BLaER1 treated with 17β-estradiol and CSF1 and Interleukin-3, amounts not matched to agents 10 nM and 100 nM (cell line): ENCODE results near the gene ERICH6.

Experiments used
- H3K27ac ChIP-seq, 11 experiments: shearing (Covaris generic); formaldehyde crosslinking; 2 replicates each; pipeline ENCODE4 v1.8.1; 2022
- H3K27me3 ChIP-seq, 11 experiments: shearing (Covaris generic); formaldehyde crosslinking; 2 replicates each; pipeline ENCODE4 v1.8.1; 2022
- H3K36me3 ChIP-seq, 11 experiments: shearing (Covaris generic); formaldehyde crosslinking; 2 replicates each; pipeline ENCODE4 v1.8.1; 2022
- H3K4me1 ChIP-seq, 10 experiments: shearing (Covaris generic); formaldehyde crosslinking; 2 replicates each; pipeline ENCODE4 v1.8.1; 2022
- H3K4me2 ChIP-seq, 11 experiments: shearing (Covaris generic); formaldehyde crosslinking; 2 replicates each; pipeline ENCODE4 v1.8.1; 2022
- H3K4me3 ChIP-seq, 10 experiments: shearing (Covaris generic); formaldehyde crosslinking; 2 replicates each; pipeline ENCODE4 v1.8.1; 2022
- H3K9ac ChIP-seq, 11 experiments: shearing (Covaris generic); formaldehyde crosslinking; 2 replicates each; pipeline ENCODE4 v1.8.1; 2022
- H3K9me3 ChIP-seq, 11 experiments: shearing (Covaris generic); formaldehyde crosslinking; replicated peaks in 1 of 11; 2 replicates each; pipeline ENCODE4 v1.8.1; 2022
- H4K20me1 ChIP-seq, 11 experiments: shearing (Covaris generic); formaldehyde crosslinking; 2 replicates each; pipeline ENCODE4 v1.8.1; 2022
- Cebpa-rat ChIP-seq, 11 experiments: shearing (Covaris generic); IDR thresholded peaks; 2 replicates each; pipeline ENCODE4 v1.8.1; 2022

The ERICH6 gene

DNA sequence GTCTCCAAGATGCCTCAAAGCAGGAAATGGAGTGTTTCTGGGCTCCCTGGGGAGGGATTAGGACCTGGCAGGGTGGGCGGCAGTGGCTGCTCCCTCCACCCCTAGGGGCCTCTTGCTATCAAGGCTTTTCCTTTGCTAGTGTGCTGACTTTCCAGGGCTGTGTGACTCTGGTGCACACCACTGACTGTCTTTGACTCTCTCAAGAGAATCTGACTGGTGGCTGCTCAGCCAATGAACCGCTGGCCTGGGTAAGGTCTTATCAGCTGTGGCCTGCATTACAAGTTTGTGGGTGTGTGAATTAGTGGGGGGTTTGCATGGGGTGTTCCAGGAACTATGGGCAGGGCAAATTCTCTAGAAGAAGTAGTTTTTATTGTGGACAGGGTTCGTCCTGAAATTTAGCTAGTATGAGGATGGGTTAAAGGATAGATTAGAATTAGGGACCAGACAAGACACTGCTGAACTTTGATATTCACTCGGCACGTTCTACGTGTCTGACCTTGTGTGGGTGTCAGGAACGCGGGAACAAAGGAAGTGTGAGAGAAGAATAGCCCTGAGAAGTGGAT lies 29.7 kb upstream of the ERICH6 start:
- Histone ChIP-seq H3K4me1 (peaks cover 16 to 33% (median 28%) of the 10 kb centered on the region in 10 experiments), H3K4me3 (no peak overlapping the region), H3K9me3 (no peaks in the 10 kb centered on the region), H3K27ac (no peak overlapping the region), H4K20me1 (no peaks in the 10 kb centered on the region), H3K9ac (no peak overlapping the region), H3K4me2 (peak overlapping the region in 9 of 11 experiments; percentile 0 to 54 (median 27); a peak in 13 of 22 replicates), H3K36me3 (no peaks in the 10 kb centered on the region), H3K27me3 (no peaks in the 10 kb centered on the region)
- no peak for TF ChIP-seq Cebpa-rat (IDR thresholded peaks at IDR 0.05)

DNA sequence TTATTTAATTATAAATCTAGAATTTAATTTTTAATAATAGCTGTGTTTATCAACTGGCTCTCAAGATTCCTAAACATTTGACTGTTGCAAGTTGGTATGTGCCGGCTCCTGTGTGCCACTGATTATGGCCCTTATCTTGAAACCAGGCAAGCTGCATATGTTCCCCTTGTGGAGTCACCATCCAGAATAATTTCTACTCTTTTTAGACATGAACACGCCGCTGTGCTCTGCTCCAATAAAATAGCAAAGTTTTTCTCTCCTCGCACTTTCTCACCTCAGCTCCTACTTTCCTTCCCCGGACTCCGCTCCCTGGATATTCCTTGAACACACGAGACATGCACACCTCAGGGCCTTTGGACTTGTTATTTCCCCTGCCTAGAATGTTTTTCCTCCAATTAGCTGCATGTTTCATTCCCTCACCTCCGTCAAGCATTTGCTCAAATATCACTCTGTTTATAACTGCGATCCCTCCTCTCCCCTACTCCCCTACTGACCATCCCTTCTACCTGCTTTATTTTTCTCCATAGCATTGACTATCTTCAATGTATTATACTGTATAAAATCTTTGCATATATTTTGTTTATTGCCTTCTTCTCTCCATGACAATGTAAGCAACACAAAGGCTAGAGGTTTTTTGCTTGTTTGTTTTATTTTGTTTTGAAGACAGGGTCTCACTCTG lies 26.1 kb upstream of the ERICH6 start:
- no peaks in the 10 kb centered on the region for H3K27me3 ChIP-seq
- H3K4me1 ChIP-seq, result peaks cover 8 to 18% (median 11%) of the 10 kb centered on the region in 10 experiments; a peak in 17 of 20 replicates
- H4K20me1 ChIP-seq, result no peaks in the 10 kb centered on the region
- H3K9ac ChIP-seq, result no peak overlapping the region
- H3K36me3 ChIP-seq, result no peaks in the 10 kb centered on the region
- no peaks in the 10 kb centered on the region for H3K9me3 ChIP-seq
- no peak for TF ChIP-seq Cebpa-rat (IDR thresholded peaks at IDR 0.05)
- no peak overlapping the region for H3K4me2 ChIP-seq
- no peak overlapping the region for H3K27ac ChIP-seq
- no peak overlapping the region for H3K4me3 ChIP-seq

GRCh38 chr3:150727653-150728502 lies 24.2 kb upstream of the ERICH6 start:
- no peak overlapping the region for H3K9ac ChIP-seq

DNA sequence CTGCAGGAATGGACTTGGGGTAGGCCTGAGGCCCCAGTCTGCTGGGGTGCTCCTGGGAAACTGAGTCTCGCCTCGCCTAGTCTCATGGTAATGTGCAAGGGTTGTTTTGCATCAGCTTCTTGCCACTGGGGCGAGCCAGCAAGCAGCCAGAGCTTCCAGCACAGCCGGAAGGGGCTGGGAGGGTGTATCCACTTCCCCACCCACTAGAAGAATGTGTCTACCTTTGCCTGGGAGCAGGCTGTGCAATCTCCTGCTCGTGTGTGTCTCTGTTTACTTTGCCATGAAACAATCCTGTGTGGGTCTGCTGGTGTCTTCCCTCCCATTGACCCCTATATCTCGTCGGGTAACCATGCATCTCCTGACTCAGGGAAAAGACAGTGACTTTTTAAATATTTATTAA lies 21.8 kb upstream of the ERICH6 start:
- Histone ChIP-seq H3K9me3 (no peaks in the 10 kb centered on the region), H3K36me3 (no peaks in the 10 kb centered on the region), H4K20me1 (no peaks in the 10 kb centered on the region), H3K4me3 (no peak overlapping the region), H3K27ac (no peak overlapping the region), H3K4me1 (peaks cover 0 to 18% (median 13%) of the 10 kb centered on the region in 10 experiments; a peak in 13 of 20 replicates), H3K4me2 (no peak overlapping the region), H3K27me3 (no peaks in the 10 kb centered on the region), H3K9ac (no peak overlapping the region)
- no peak for TF ChIP-seq Cebpa-rat (IDR thresholded peaks at IDR 0.05)

More at GRCh38 chr3:150727653-150728502, 24.2 kb upstream of the ERICH6 start:
- Histone ChIP-seq H3K36me3 (no peaks in the 10 kb centered on the region), H3K27me3 (no peaks in the 10 kb centered on the region), H3K4me1 (peaks cover 0 to 18% (median 12%) of the 10 kb centered on the region in 10 experiments; a peak in 13 of 20 replicates), H4K20me1 (no peaks in the 10 kb centered on the region), H3K4me3 (no peak overlapping the region), H3K4me2 (peak overlapping the region in 2 of 11 experiments; percentile 45 to 60; a peak in 4 of 22 replicates), H3K27ac (no peak overlapping the region; a peak in 1 of 22 replicates), H3K9me3 (no peaks in the 10 kb centered on the region)
- TF ChIP-seq Cebpa-rat (IDR thresholded peaks at IDR 0.05), result no peak

- no peak for TF ChIP-seq Cebpa-rat (IDR thresholded peaks at IDR 0.05)
Measured at GRCh38 chr3:150723946-150724345, 20.2 kb upstream of the ERICH6 start.

DNA sequence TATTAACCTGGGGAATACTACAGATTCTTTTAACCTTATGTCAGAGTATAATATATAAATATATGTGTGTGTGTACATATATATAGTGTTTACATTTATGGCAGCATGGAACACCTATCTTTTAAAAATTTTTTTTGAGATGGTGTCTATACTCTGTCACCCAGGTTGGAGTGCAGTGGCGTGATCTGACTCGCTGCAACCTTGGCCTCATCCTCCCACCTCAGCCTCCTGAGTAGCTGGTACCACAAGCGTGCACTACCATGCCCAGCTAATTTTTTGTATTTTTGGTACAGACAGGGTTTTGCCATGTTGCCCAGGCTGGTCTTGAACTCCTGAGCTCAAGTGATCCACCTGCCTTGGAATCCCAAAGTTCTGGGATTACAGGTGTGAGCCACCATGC lies 18.5 kb upstream of the ERICH6 start:
- Histone ChIP-seq H3K9me3 (no peaks in the 10 kb centered on the region), H3K27ac (no peak overlapping the region), H3K9ac (no peak overlapping the region), H3K4me3 (no peak overlapping the region), H3K4me2 (no peak overlapping the region), H3K36me3 (no peaks in the 10 kb centered on the region), H3K4me1 (peaks cover 0 to 18% (median 12%) of the 10 kb centered on the region in 10 experiments; a peak in 11 of 20 replicates), H4K20me1 (no peaks in the 10 kb centered on the region), H3K27me3 (no peaks in the 10 kb centered on the region)
- no peak for TF ChIP-seq Cebpa-rat (IDR thresholded peaks at IDR 0.05)

More at GRCh38 chr3:150723946-150724345, 20.2 kb upstream of the ERICH6 start:
- no peak overlapping the region for H3K27ac ChIP-seq
- H3K4me2 ChIP-seq, result peak overlapping the region in 6 of 11 experiments; percentile 7 to 47 (median 27); a peak in 9 of 22 replicates
- H3K4me3 ChIP-seq, result no peak overlapping the region
- no peaks in the 10 kb centered on the region for H4K20me1 ChIP-seq
- H3K4me1 ChIP-seq, result peaks cover 0 to 18% (median 13%) of the 10 kb centered on the region in 10 experiments; a peak in 13 of 20 replicates
- no peaks in the 10 kb centered on the region for H3K36me3 ChIP-seq
- H3K9ac ChIP-seq, result no peak overlapping the region
- no peaks in the 10 kb centered on the region for H3K9me3 ChIP-seq
- no peaks in the 10 kb centered on the region for H3K27me3 ChIP-seq

- no peaks in the 10 kb centered on the region for H3K9me3 ChIP-seq
- H3K4me3 ChIP-seq, result no peak overlapping the region
- H3K4me2 ChIP-seq, result no peak overlapping the region
- H3K27me3 ChIP-seq, result no peaks in the 10 kb centered on the region
- H3K27ac ChIP-seq, result no peak overlapping the region
- H3K9ac ChIP-seq, result no peak overlapping the region
- TF ChIP-seq Cebpa-rat (IDR thresholded peaks at IDR 0.05), result no peak
- H3K4me1 ChIP-seq, result peaks cover 0 to 18% (median 12%) of the 10 kb centered on the region in 10 experiments; a peak in 10 of 20 replicates
- H3K36me3 ChIP-seq, result no peaks in the 10 kb centered on the region
- H4K20me1 ChIP-seq, result no peaks in the 10 kb centered on the region
Measured at GRCh38 chr3:150721285-150722130, 17.8 kb upstream of the ERICH6 start.

GRCh38 chr3:150720444-150720843 lies 16.7 kb upstream of the ERICH6 start:
- Histone ChIP-seq H3K4me2 (no peak overlapping the region), H3K9ac (no peak overlapping the region), H3K4me1 (peaks cover 0 to 18% (median 12%) of the 10 kb centered on the region in 10 experiments; a peak in 10 of 20 replicates), H4K20me1 (no peaks in the 10 kb centered on the region), H3K4me3 (no peak overlapping the region), H3K27me3 (no peaks in the 10 kb centered on the region), H3K27ac (no peak overlapping the region), H3K36me3 (no peaks in the 10 kb centered on the region), H3K9me3 (no peaks in the 10 kb centered on the region)
- TF ChIP-seq Cebpa-rat (IDR thresholded peaks at IDR 0.05), result no peak
